ENCODE measurements around the gene NOS1AP. TPM values are rescaled to one million over a fixed set of nuclear protein-coding genes. Genes with fewer than 3 reads are reported as not detected.

Gene NOS1AP
- total RNA-seq, 1 donor from 2014 or later, result 1.3 TPM

- no peak for DNase-seq (ENCODE audit: low spot score)
Measured at GRCh38 chr1:162285149-162285561, 215.7 kb downstream of the NOS1AP start.

GRCh38 chr1:162291000-162291399 is 221.5 kb downstream of the NOS1AP start:
- DNase-seq (ENCODE audit: low spot score), result no peak

GRCh38 chr1:162292422-162292849 is 222.9 kb downstream of the NOS1AP start:
- no peak for DNase-seq (ENCODE audit: low spot score)

- DNase-seq (ENCODE audit: low spot score), result no peak
Measured at GRCh38 chr1:162293073-162293692, 223.7 kb downstream of the NOS1AP start.

- DNase-seq (ENCODE audit: low spot score), result no peak
Measured at GRCh38 chr1:162294015-162294414, 224.5 kb downstream of the NOS1AP start.

GRCh38 chr1:162297208-162297607 is 227.7 kb downstream of the NOS1AP start:
- DNase-seq (ENCODE audit: low spot score), result no peak

- no peak for DNase-seq (ENCODE audit: low spot score)
Measured at GRCh38 chr1:162298266-162298665, 228.8 kb downstream of the NOS1AP start.

- no peak for DNase-seq (ENCODE audit: low spot score)
Measured at GRCh38 chr1:162299018-162299417, 229.5 kb downstream of the NOS1AP start.

- DNase-seq (ENCODE audit: low spot score), result no peak
Measured at GRCh38 chr1:162300057-162300917, 230.8 kb downstream of the NOS1AP start.

- DNase-seq (ENCODE audit: low spot score), result no peak
Measured at GRCh38 chr1:162301696-162302095, 232.2 kb downstream of the NOS1AP start.

- DNase-seq (ENCODE audit: low spot score), result no peak
Measured at GRCh38 chr1:162302306-162303003, 233.0 kb downstream of the NOS1AP start.

- DNase-seq (ENCODE audit: low spot score), result no peak
Measured at GRCh38 chr1:162303004-162303344, 233.5 kb downstream of the NOS1AP start.

- DNase-seq (ENCODE audit: low spot score), result no peak
Measured at GRCh38 chr1:162304736-162305135, 235.2 kb downstream of the NOS1AP start.

GRCh38 chr1:162305969-162306368 is 236.5 kb downstream of the NOS1AP start:
- DNase-seq (ENCODE audit: low spot score), result no peak

GRCh38 chr1:162310337-162310736 is 240.8 kb downstream of the NOS1AP start:
- no peak for DNase-seq (ENCODE audit: low spot score)

GRCh38 chr1:162314206-162314605 is 244.7 kb downstream of the NOS1AP start:
- no peak for DNase-seq (ENCODE audit: low spot score)

GRCh38 chr1:162315673-162316072 is 246.2 kb downstream of the NOS1AP start:
- DNase-seq (ENCODE audit: low spot score), result no peak

GRCh38 chr1:162316187-162316586 is 246.7 kb downstream of the NOS1AP start:
- DNase-seq (ENCODE audit: low spot score), result no peak

GRCh38 chr1:162317621-162318020 is 248.1 kb downstream of the NOS1AP start:
- no peak for DNase-seq (ENCODE audit: low spot score)

GRCh38 chr1:162319493-162320175 is 250.1 kb downstream of the NOS1AP start:
- no peak for DNase-seq (ENCODE audit: low spot score)

- DNase-seq (ENCODE audit: low spot score), result no peak
Measured at GRCh38 chr1:162321809-162322422, 252.4 kb downstream of the NOS1AP start.
